Measurements from ENCODE around the gene HMGXB3.

DNA sequence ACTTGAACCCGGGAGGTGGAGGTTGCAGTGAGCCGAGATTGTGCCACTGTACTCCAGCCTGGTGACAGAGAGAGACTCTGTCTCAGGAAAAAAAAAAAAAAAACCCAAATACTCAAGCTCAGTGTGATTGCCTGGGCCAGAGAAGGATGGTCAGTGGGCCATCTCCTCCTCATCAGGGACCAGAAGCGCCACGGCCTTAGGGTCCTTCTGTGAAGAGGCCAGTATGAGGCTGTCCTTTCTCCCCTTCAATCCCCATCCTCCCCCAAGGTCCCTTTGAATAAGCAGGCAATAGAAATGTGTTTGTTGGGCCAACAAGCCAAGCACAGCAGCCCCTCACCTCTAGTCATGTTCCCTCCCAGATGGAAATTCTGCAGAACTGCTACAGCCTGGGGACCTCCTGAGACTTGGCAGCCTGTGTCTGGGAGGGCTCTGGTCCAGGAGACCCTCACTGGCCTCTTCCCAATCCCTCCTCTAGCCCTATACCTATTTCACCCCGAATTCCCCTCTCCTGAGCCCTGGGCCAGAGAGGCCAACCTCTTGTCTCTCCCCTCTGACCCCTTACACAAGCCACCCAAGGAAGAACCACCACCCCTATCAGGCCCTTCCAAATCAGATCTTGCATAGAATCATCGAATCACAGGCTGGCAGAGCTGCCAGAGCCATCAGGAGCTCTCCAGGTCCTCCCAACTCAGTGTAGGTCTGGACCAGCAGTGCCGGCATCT is 84.8 kb downstream of the HMGXB3 start:
- TF ChIP-seq POLR2AphosphoS5 (IDR thresholded peaks at IDR 0.05; ENCODE audit: low read depth, low read length) (no peak), SIN3A (IDR thresholded peaks at IDR 0.05; ENCODE audit: borderline replicate concordance, insufficient read depth, low read length) (no peak)
- TF ChIP-seq, protein P1, sequence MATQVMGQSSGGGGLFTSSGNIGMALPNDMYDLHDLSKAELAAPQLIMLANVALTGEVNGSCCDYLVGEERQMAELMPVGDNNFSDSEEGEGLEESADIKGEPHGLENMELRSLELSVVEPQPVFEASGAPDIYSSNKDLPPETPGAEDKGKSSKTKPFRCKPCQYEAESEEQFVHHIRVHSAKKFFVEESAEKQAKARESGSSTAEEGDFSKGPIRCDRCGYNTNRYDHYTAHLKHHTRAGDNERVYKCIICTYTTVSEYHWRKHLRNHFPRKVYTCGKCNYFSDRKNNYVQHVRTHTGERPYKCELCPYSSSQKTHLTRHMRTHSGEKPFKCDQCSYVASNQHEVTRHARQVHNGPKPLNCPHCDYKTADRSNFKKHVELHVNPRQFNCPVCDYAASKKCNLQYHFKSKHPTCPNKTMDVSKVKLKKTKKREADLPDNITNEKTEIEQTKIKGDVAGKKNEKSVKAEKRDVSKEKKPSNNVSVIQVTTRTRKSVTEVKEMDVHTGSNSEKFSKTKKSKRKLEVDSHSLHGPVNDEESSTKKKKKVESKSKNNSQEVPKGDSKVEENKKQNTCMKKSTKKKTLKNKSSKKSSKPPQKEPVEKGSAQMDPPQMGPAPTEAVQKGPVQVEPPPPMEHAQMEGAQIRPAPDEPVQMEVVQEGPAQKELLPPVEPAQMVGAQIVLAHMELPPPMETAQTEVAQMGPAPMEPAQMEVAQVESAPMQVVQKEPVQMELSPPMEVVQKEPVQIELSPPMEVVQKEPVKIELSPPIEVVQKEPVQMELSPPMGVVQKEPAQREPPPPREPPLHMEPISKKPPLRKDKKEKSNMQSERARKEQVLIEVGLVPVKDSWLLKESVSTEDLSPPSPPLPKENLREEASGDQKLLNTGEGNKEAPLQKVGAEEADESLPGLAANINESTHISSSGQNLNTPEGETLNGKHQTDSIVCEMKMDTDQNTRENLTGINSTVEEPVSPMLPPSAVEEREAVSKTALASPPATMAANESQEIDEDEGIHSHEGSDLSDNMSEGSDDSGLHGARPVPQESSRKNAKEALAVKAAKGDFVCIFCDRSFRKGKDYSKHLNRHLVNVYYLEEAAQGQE (IDR thresholded peaks at IDR 0.05; ENCODE audit: insufficient read depth in 1 of 2, low read depth in 2 of 2, low read length in 2 of 2): no peak

All from PFSK-1 (cell line).